SK-N-SH (cell line): ENCODE results near the gene VCAM1.

Source experiments
- CHD2 ChIP-seq: fragments of 150-350 bp; IDR thresholded peaks from 2 replicates; pipeline ENCODE4 v1.6.1; 2018; ENCODE audit warnings: low read length; ENCODE audit not compliant: partially characterized antibody
- CTCF ChIP-seq: fragments of 200-600 bp; sonication (generic); IDR thresholded peaks from 2 replicates; pipeline ENCODE4 v1.6.1; 2017; ENCODE audit warnings: antibody characterized with exemption, mild to moderate bottlenecking, moderate library complexity
- EP300 ChIP-seq, 2 experiments: IDR thresholded peaks; 2 replicates each; pipeline versions ENCODE4 v1.4.0 to v1.6.1; 2012; ENCODE audit warnings: borderline replicate concordance in 1 of 2, low read depth in 1 of 2, low read length in 1 of 2
- EZH2phosphoT487 ChIP-seq: fragments of 200-600 bp; sonication (generic); IDR thresholded peaks from 2 replicates; pipeline ENCODE4 v1.6.1; 2017; ENCODE audit warnings: low read depth, mixed run types, mild to moderate bottlenecking, antibody characterized with exemption, moderate library complexity, borderline replicate concordance
- GABPA ChIP-seq: IDR thresholded peaks from 2 replicates; pipeline ENCODE4 v1.4.0; 2012; ENCODE audit warnings: low read depth, mild to moderate bottlenecking
- NFIC ChIP-seq: IDR thresholded peaks from 2 replicates; pipeline ENCODE4 v1.4.0; 2012; ENCODE audit warnings: borderline replicate concordance
- POLR2AphosphoS5 ChIP-seq: IDR thresholded peaks from 2 replicates; pipeline ENCODE4 v1.6.1; 2012; ENCODE audit warnings: low read depth, low read length
- RXRA ChIP-seq: IDR thresholded peaks from 2 replicates; pipeline ENCODE4 v1.4.0; 2012; ENCODE audit warnings: low read depth, mild to moderate bottlenecking, borderline replicate concordance
- TAF1 ChIP-seq: IDR thresholded peaks from 2 replicates; pipeline ENCODE4 v1.6.1; 2012; ENCODE audit warnings: low read depth, mild to moderate bottlenecking, low read length, moderate library complexity, borderline replicate concordance
- TCF12 ChIP-seq: IDR thresholded peaks from 2 replicates; pipeline ENCODE4 v1.4.0; 2012
- USF1 ChIP-seq: IDR thresholded peaks from 2 replicates; pipeline ENCODE4 v1.4.0; 2012; ENCODE audit warnings: low read depth, borderline replicate concordance
- USF2 ChIP-seq: fragments of 150-350 bp; IDR thresholded peaks from 2 replicates; pipeline ENCODE4 v1.6.1; 2017; ENCODE audit warnings: antibody characterized with exemption, low read length, low read depth, borderline replicate concordance
- YY1 ChIP-seq: IDR thresholded peaks from 2 replicates; pipeline ENCODE4 v1.4.0; 2012; ENCODE audit warnings: low read depth, mild to moderate bottlenecking

GRCh38 chr1:100710906-100711682 is 8.4 kb upstream of the VCAM1 start:
- TF ChIP-seq GABPA (no peak), EP300 (IDR thresholded peaks at IDR 0.05; ENCODE audit: borderline replicate concordance in 1 of 2, low read depth in 1 of 2, low read length in 1 of 2) (no peak), CTCF (no peak), POLR2AphosphoS5 (no peak), USF2 (no peak), TCF12 (no peak), EZH2phosphoT487 (no peak), RXRA (no peak), TAF1 (no peak), NFIC (no peak), CHD2 (no peak), USF1 (no peak), YY1 (no peak)
